Endodermal cell (in vitro differentiated cells): ENCODE data around the gene TMEM244. TPM values are rescaled to one million over a fixed set of nuclear protein-coding genes. Genes with fewer than 3 reads are reported as not detected.

Experiments used
- DNase-seq: peaks from one replicate; pipeline ENCODE4 v3.0.0-alpha.2; 2017
- H3K27ac ChIP-seq: 2 replicates; pipeline ENCODE4 v1.5.1; 2013; ENCODE audit warnings: mild to moderate bottlenecking, low read depth, low read length, moderate library complexity
- H3K27me3 ChIP-seq: 2 replicates; pipeline ENCODE4 v1.6.1; 2013; ENCODE audit warnings: mild to moderate bottlenecking, low read length, moderate library complexity; ENCODE audit not compliant: insufficient read depth, control insufficient read depth, poor library complexity, severe bottlenecking
- H3K36me3 ChIP-seq: 2 replicates; pipeline ENCODE4 v1.7.0; 2013; ENCODE audit warnings: mild to moderate bottlenecking, low read length, moderate library complexity; ENCODE audit not compliant: control insufficient read depth, insufficient read depth
- H3K4me1 ChIP-seq: one replicate; pipeline ENCODE4 v1.7.0; 2013; ENCODE audit warnings: low read length; ENCODE audit not compliant: control insufficient read depth, insufficient read depth
- H3K4me3 ChIP-seq: 2 replicates; pipeline ENCODE4 v1.5.1; 2013; ENCODE audit warnings: mild to moderate bottlenecking, low read length, moderate library complexity
- H3K9ac ChIP-seq: 2 replicates; pipeline ENCODE4 v1.6.1; 2013; ENCODE audit warnings: mild to moderate bottlenecking, low read length, moderate library complexity; ENCODE audit not compliant: poor library complexity, severe bottlenecking; ENCODE audit errors: extremely low read depth
- H3K9me3 ChIP-seq: 2 replicates; pipeline ENCODE4 v1.6.1; 2013; ENCODE audit warnings: mild to moderate bottlenecking, low read length, moderate library complexity; ENCODE audit not compliant: control insufficient read depth
- H3K27ac Mint-ChIP-seq: 2 replicates; pipeline ENCODE4 v1.8.0; 2020; ENCODE audit warnings: mixed read lengths
- H3K27me3 Mint-ChIP-seq: 2 replicates; pipeline ENCODE4 v1.8.0; 2021; ENCODE audit warnings: mild to moderate bottlenecking, mixed read lengths; ENCODE audit not compliant: insufficient read depth
- H3K36me3 Mint-ChIP-seq: 2 replicates; pipeline ENCODE4 v1.8.0; 2020; ENCODE audit warnings: low read depth, mixed read lengths
- H3K4me1 Mint-ChIP-seq: 2 replicates; pipeline ENCODE4 v1.8.0; 2020; ENCODE audit warnings: mixed read lengths
- H3K4me3 Mint-ChIP-seq: 2 replicates; pipeline ENCODE4 v1.8.0; 2020; ENCODE audit warnings: mild to moderate bottlenecking, moderate library complexity, mixed read lengths
- H3K9me3 Mint-ChIP-seq: 2 replicates; pipeline ENCODE4 v1.8.0; 2020; ENCODE audit warnings: mild to moderate bottlenecking, mixed read lengths
- CTCF ChIP-seq: fragments of 200-600 bp; sonication (generic); conservative IDR thresholded peaks from 2 replicates; pipeline ENCODE4 v1.5.0; 2021; ENCODE audit warnings: antibody characterized with exemption, mild to moderate bottlenecking
- WGBS, 2 experiments: methylation state at CpG; one replicate each; pipeline versions ENCODE4 v1.1.5 to v1.1.7; 2013; ENCODE audit warnings: missing lambda C conversion rate in 2 of 2, mixed read lengths in 1 of 2; ENCODE audit not compliant: insufficient coverage in 1 of 2, insufficient read length in 1 of 2; 5-methylcytosine and 5-hydroxymethylcytosine counted together
- total RNA-seq, 2 donors: library from RNA; stranded (reverse); fragmentation: NEBNext Ultra II Directional in 1 of 2; extraction: Animal tissue kit (Norgen Biotek cat#: 25700) in 1 of 2; gene quantifications; 2 replicates in 1 of 2; 3 replicates in 1 of 2; pipeline ENCODE4 v1.2.1, GENCODE V29; 2021

TMEM244 gene
- total RNA-seq, 2 donors from 2014 or later = not detected

GRCh38 chr6:129787816-129788215 is 73.3 kb downstream of the TMEM244 start:
- H3K27me3 Mint-ChIP-seq = no peaks in the 10 kb centered on the region
- WGBS, 2 experiments = 98 to 100% methylated on average over 1 to 2 of the region's 2 CpGs
- Histone ChIP-seq H3K4me3 (no peak overlapping the region), H3K9me3 (no peaks in the 10 kb centered on the region), H3K36me3 (no peaks in the 10 kb centered on the region), H3K4me1 (peaks cover 4% of the 10 kb centered on the region), H3K9ac (no peak overlapping the region), H3K27me3 (no peaks in the 10 kb centered on the region), H3K27ac (no peak overlapping the region)
- no peak for DNase-seq
- H3K36me3 Mint-ChIP-seq = no peaks in the 10 kb centered on the region
- no peaks in the 10 kb centered on the region for H3K9me3 Mint-ChIP-seq
- H3K27ac Mint-ChIP-seq = no peak overlapping the region
- TF ChIP-seq CTCF = no peak
- peaks cover 11% of the 10 kb centered on the region for H3K4me1 Mint-ChIP-seq
- no peak overlapping the region for H3K4me3 Mint-ChIP-seq

- Histone ChIP-seq H3K9me3 (no peaks in the 10 kb centered on the region), H3K4me1 (peaks cover 4% of the 10 kb centered on the region), H3K27me3 (no peaks in the 10 kb centered on the region), H3K4me3 (no peak overlapping the region), H3K9ac (no peak overlapping the region), H3K27ac (no peak overlapping the region), H3K36me3 (no peaks in the 10 kb centered on the region)
- whole genome bisulfite sequencing, 2 experiments = 90 to 91% methylated on average over 3 of the region's 3 CpGs
- no peak overlapping the region for H3K4me3 Mint-ChIP-seq
- peaks cover 11% of the 10 kb centered on the region for H3K4me1 Mint-ChIP-seq
- TF ChIP-seq CTCF = no peak
- H3K36me3 Mint-ChIP-seq = no peaks in the 10 kb centered on the region
- DNase-seq = no peak
- H3K27me3 Mint-ChIP-seq = no peaks in the 10 kb centered on the region
- H3K9me3 Mint-ChIP-seq = no peaks in the 10 kb centered on the region
- H3K27ac Mint-ChIP-seq = no peak overlapping the region
These were observed 74.6 kb downstream of the TMEM244 start for GRCh38 chr6:129786548-129786947.

GRCh38 chr6:129785756-129786135 is 75.4 kb downstream of the TMEM244 start:
- Histone ChIP-seq H3K27me3 (no peaks in the 10 kb centered on the region), H3K36me3 (no peaks in the 10 kb centered on the region), H3K27ac (no peak overlapping the region), H3K9me3 (no peaks in the 10 kb centered on the region), H3K4me3 (no peak overlapping the region), H3K9ac (no peak overlapping the region), H3K4me1 (peaks cover 4% of the 10 kb centered on the region)
- no peaks in the 10 kb centered on the region for H3K9me3 Mint-ChIP-seq
- WGBS, 2 experiments = 100% methylated on average over 1 of the region's 1 CpG
- H3K4me1 Mint-ChIP-seq = peaks cover 11% of the 10 kb centered on the region
- no peak overlapping the region for H3K27ac Mint-ChIP-seq
- H3K36me3 Mint-ChIP-seq = no peaks in the 10 kb centered on the region
- H3K4me3 Mint-ChIP-seq = no peak overlapping the region
- DNase-seq = no peak
- H3K27me3 Mint-ChIP-seq = no peaks in the 10 kb centered on the region
- TF ChIP-seq CTCF = no peak
